Mammary epithelial cell (primary cell): Measurements from ENCODE around the gene IQGAP1.

Experiments
- CTCF ChIP-seq, 2 donors: IDR thresholded peaks in 1 of 2; conservative IDR thresholded peaks in 1 of 2; 2 replicates each; pipeline ENCODE4 v1.5.1; 2011 to 2012; ENCODE audit warnings: inconsistent platforms in 2 of 2, low read length in 2 of 2, mild to moderate bottlenecking in 2 of 2, control low read depth in 1 of 2, low read depth in 1 of 2; ENCODE audit not compliant: insufficient read depth in 1 of 2; ENCODE audit errors: extremely low read depth in 1 of 2
- EZH2 ChIP-seq: IDR thresholded peaks from 2 replicates; pipeline ENCODE4 v1.6.1; 2012; ENCODE audit warnings: low read length, inconsistent platforms, borderline replicate concordance

GRCh38 chr15:90393040-90393439, 5.0 kb downstream of the IQGAP1 start:
- no peak for TF ChIP-seq CTCF (conservative IDR thresholded peaks at IDR 0.05 in 1 of 2, IDR thresholded peaks at IDR 0.05 in 1 of 2; ENCODE audit: extremely low read depth in 1 of 2, insufficient read depth in 1 of 2, low read depth in 1 of 2, low read length in 2 of 2)
- no peak for TF ChIP-seq EZH2
